ENCODE measurements around the gene PCBP3.
A peak's percentile ranks its signal among the peaks of the same experiment; 100 is the strongest.
"Not testable (repeated sequence)": the region's sequence is repeated elsewhere in the genome, so short reads cannot be mapped to it uniquely, and the experiment has no call there.

The PCBP3 gene

GRCh38 chr21:45635271-45636151 is 8.0 kb upstream of the PCBP3 start:
- no peak for DNase-seq

GRCh38 chr21:45636459-45636858 is 7.1 kb upstream of the PCBP3 start:
- DNase-seq = no peak

DNA sequence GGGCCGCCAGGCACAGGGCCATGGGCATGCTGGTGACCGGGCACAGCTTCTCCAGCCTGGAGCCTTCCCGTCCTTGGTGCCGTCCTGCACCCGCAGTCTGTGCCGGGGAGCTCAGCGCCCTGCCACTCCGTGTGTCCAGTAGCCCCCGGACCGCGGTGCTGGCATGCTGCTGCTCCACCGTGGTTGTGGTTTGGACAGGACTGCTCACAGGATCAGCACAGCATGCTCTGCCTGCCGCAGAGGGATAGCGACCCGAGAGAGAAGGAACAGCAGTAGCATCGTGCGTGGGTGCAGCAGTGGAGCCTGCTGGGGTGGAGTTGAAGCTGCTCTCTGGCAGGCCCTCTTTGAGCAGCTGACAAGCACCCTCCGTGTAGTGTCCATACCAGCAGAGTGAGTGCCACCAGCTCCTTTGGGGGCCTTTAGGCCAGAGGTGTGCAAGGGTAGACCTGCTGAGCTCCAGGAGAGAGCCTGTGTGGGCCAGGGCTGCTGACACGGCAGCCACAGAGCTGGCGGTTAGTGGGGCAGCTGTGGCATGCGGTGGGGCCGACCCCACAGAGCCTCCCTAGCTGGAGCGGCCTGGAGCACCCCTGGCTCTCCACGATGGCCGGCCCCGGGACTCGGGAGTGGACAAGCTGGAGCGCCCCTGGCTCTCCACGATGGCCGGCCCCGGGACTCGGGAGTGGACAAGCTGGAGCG is 6.4 kb upstream of the PCBP3 start:
- no peak for DNase-seq

GRCh38 chr21:45637883-45638282 is 5.6 kb upstream of the PCBP3 start:
- DNase-seq = no peak

DNA sequence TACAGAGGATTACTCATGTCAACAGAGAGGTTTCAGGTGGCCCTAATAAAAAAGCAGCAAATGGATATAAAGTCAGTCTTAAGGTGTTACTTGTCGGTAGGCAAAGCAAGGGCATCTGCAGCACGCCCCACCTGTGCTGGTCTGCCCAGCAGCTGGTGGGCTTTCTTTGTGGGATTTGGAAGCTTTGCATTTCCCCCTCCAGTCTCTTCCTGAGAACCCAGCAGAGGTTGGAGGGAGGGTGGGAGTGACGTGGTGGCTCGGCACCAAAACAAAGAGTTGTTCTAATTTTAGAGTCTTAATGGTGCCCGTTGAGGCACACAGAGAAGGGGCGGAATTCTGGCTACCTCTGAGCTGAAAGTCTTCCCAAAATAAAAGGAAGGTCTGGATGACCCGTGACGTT is 4.8 kb upstream of the PCBP3 start:
- no peak for DNase-seq

- DNase-seq = no peak
Measured at GRCh38 chr21:45639206-45640000, 4.1 kb upstream of the PCBP3 start.

- no peak for DNase-seq
Measured at GRCh38 chr21:45640001-45640887, 3.3 kb upstream of the PCBP3 start.

DNA sequence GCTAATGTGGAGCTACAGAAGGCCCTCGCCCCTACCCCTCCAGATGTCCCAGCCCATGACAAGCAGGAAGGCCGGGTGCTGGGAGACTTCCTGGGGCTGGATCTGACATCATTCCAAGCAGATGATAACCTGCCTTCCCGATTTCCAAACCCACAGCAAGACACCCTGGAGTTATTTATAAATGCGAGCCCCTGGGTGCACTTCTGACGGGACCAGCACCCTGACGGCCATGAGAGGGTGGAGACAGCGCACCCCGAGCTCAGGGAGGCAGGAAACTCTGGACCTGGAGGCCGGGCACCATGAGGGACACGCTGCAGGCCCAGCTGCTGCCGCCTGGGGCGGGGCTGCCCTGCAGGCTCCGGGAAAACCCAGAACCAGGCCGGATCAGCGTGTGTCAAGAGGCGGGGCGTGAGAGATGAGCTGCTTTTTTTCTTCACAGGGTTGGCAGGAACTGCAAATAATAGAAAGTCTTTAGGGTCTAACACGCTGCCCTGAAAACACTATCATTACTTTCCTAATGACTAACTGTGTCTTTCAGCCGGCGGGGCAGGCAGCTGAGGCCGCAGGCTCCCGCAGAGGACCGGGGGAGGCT is 2.5 kb upstream of the PCBP3 start:
- peak; percentile 51 for DNase-seq

DNA sequence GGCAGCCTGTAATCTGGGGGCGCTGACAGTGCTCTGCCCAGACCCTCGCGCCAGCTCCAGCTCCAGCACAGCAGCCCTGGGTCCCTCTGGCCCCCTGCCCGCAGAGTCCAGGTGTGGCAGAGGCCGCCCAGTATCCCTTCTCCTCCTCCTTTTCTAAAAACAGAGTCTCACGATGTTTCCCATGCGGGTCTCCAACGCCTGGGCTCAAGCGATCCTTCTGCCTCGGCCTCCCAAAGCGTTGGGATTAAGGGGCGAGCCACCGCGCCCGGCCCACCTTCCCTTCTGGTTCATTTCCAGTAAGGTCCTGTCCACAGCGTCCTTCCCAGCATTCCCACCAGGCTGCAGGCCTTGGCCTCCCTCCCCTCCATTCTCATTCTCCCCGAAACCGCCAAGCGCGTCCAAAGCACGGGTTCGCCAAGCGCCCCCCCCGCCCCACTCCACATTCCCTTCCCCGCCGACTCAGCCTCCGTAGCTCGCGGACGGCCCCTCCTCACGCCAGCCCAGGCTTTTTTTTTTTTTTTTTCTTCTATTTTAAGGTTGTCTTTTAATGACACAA is 2.0 kb upstream of the PCBP3 start:
- no peak for DNase-seq

GRCh38 chr21:45642122-45642813 is 1.3 kb upstream of the PCBP3 start:
- DNase-seq = no peak

- DNase-seq = no peak
Measured at GRCh38 chr21:45644041-45644906, 749 bp downstream of the PCBP3 start.

GRCh38 chr21:45651921-45652320 is 8.4 kb downstream of the PCBP3 start:
- no peak for DNase-seq

GRCh38 chr21:45655124-45655523 is 11.6 kb downstream of the PCBP3 start:
- peak; percentile 60 for DNase-seq

GRCh38 chr21:45656114-45656513 is 12.6 kb downstream of the PCBP3 start:
- DNase-seq = not testable (repeated sequence)

- DNase-seq = not testable (repeated sequence)
Measured at GRCh38 chr21:45661913-45662622, 18.5 kb downstream of the PCBP3 start.

GRCh38 chr21:45662623-45663245 is 19.2 kb downstream of the PCBP3 start:
- not testable (repeated sequence) for DNase-seq

DNA sequence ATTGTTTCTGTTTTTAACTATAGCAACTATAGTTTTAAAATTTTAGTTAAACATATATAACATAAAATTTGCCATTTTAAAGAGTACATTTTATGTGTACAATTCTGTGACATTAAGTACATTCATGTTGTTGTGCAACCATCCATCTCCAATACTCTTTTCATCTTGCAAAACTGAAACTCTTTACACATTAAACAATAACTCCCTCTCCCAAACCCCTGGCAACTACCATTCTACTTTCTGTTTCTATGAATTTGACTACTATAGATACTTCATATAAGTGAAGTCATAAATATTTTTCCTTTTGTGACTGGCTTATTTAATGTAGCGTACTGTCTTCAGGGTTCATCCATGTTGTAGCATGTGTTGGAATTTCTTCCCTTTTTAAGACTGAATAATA is 25.9 kb downstream of the PCBP3 start:
- no peak for DNase-seq

DNA sequence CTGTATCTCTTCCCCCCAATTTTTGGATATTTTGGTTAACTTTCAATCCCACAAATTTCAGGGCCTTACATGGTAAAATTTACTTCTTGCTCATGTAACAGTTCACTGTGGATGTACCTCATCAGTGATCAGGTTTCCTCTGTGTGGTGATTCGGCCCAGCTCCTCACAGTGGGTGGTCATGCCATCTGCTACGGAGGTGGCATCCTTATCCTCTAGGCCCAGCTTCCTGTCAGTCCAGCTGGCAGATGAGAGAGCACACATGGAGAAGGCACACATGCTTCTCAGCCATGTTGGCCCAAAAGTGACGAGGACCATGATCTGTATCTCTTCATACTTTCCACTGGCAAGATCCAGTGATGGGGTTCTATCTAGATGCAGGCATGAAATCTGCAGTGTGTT is 27.2 kb downstream of the PCBP3 start:
- DNase-seq = no peak
